Measurements from ENCODE around the gene NTN1.

Gene NTN1

DNA sequence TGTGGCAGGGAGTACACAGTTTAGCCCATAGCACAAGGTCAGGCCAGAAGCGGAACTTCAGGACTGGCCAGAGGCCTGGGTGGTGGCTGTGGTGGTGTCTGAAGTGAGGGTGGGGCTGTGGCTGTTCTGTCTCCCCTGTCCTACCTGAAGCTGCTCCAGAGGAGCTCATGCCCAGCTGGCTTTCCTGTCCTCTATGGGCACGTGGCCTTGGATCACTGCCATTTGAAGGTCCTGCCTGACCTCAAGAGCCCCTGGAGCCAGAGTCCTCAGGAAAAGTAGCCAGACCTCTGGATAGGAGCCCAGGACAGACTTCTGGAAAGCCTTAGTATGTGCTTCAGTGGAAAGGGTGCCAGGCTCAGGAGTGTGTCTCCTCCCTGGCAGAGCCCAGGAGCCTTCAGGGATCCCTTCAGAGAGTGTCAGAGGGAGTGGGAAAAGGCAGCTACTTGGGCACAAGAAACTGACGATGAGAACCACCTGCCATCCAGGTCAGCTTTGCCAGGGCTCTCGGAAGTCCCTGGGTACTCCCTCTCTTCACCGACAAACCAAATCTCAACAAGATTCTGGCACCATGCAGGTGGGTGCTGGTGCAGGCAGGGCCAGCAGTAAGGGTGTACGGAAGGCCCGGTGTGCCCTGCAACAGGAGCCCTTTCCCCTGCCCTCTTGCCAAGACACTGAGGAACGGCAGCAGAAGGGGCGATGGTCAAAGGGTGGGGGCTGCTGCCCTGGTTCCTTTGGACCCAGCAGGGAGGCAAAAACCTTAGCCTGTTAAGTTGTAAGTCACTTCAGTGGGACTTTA lies 153.7 kb downstream of the NTN1 start:
- no peak overlapping the region for H3K4me3 ChIP-seq (ENCODE audit: low read length)
- DNase-seq (ENCODE audit: low read depth, low spot score) = no peak

DNA sequence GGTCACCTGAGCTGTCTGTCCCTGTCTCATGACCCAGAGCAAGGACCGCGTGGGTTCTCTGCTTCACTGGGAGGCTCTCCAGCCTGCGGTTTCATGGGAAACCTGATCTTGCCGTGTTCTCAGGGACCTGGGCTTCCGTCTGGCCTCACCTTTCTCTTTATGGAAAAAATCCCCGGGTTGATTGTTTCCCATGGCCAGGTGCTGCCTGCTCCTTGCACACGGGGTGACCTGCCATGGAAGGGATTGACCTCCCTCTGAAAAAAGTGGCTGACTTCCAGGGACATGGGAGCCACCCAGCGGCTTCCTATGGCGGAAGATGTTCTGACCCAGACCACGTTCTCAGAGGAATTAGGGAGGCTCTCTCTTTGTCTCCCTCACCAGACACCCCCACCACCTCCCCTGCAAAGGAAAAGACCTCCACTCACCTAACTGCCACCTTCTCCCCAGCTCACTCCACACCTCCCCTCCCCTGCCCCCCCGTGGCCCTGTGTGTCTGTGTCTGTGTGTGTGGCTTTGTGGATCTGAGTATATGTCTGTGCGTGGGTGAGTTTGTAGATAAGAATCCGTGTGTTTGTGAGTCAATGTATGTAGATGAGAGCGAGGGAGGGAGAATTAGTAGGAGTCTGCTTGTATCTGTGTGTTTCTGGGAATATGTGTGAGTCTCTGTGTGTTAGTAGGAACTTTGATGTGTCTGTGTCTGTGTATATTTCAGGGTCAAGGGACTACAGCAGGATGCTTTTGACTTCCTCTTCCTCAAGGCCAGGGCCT lies 154.6 kb downstream of the NTN1 start:
- DNase-seq (ENCODE audit: low read depth, low spot score) = no peak
- no peak overlapping the region for H3K4me3 ChIP-seq (ENCODE audit: low read length)

GRCh38 chr17:9177212-9177611 lies 155.9 kb downstream of the NTN1 start:
- H3K4me3 ChIP-seq (ENCODE audit: low read length) = no peak overlapping the region
- no peak for DNase-seq (ENCODE audit: low read depth, low spot score)

GRCh38 chr17:9178319-9178718 lies 157.0 kb downstream of the NTN1 start:
- H3K4me3 ChIP-seq (ENCODE audit: low read length) = no peak overlapping the region
- no peak for DNase-seq (ENCODE audit: low read depth, low spot score)

- H3K4me3 ChIP-seq (ENCODE audit: low read length) = no peak overlapping the region
- DNase-seq (ENCODE audit: low read depth, low spot score) = no peak
These were observed 158.3 kb downstream of the NTN1 start for GRCh38 chr17:9179602-9180001.

GRCh38 chr17:9181640-9182039 lies 160.3 kb downstream of the NTN1 start:
- DNase-seq (ENCODE audit: low read depth, low spot score) = no peak

DNA sequence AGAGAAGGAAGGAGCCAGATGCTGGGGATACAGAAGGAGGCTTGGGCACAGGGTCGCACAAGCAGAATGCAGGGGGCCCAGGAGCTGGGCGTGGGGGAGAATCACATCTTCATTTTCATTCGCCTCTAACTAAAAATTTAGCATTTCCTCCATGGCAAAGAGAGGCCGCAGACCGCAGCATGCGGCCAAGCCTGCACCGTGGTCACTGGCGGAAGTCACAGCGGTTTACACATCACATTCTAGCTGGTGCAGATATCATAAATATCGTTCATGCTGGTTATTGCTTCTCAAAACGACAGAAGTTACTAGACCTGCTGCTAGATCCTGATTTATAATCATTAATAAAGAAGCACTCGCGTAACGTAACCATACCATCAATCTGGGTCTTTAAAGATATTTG lies 162.0 kb downstream of the NTN1 start:
- H3K4me3 ChIP-seq (ENCODE audit: low read length) = no peak overlapping the region

More at GRCh38 chr17:9181640-9182039, 160.3 kb downstream of the NTN1 start:
- H3K4me3 ChIP-seq (ENCODE audit: low read length) = no peak overlapping the region

DNA sequence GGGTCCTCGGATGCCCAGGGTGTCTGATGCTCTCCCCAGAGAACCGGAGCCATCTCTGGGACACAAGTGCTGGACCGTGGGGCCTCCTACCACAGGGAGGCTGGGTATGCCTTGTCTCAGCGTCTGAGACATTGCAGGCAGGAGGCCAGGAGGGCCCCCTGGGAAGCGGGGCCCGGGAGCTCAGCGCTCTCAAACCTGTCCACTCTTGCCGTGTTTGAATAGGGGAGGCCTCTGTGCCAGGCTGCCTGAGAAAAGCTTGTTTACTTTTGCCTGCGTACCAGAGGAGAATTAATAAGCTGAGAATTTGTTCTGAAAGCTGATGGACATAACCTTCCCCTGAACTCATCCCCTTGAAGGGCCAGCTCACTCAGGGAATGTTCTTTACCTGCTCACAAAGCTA lies 163.8 kb downstream of the NTN1 start:
- no peak overlapping the region for H3K4me3 ChIP-seq (ENCODE audit: low read length)
- DNase-seq (ENCODE audit: low read depth, low spot score) = no peak

More for the DNA sequence above, 162.0 kb downstream of the NTN1 start:
- DNase-seq (ENCODE audit: low read depth, low spot score) = no peak

DNA sequence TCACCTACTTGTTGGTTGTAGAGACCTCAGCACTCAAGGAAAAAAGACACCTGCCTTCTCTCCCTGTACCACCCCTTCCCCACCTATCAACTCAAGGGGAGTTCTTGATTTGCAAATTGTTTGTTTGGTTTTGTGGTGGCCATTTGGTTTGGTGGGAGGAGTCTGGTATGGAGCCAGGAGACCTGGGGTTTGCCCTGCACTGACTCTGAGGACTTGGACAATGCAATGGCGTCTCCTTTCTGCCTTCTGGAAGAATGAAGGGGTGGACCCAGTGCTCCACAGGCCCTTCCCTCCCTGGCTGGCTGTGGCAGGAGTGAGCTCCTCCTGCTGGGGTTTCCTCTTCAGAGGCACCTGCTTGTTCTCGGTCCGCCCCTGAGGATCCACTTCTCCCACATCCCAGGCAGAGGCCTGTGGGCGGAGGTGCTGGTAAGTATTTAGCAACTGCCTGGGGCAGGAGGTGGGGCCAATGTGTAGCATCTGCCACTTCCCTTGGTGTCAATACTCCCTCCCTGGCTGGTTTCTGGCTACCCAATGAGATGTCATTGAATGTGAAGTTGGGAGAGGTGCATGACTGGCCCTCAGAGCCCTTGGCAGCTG lies 164.5 kb downstream of the NTN1 start:
- H3K4me3 ChIP-seq (ENCODE audit: low read length) = no peak overlapping the region
- DNase-seq (ENCODE audit: low read depth, low spot score) = no peak

GRCh38 chr17:9187828-9188227 lies 166.5 kb downstream of the NTN1 start:
- H3K4me3 ChIP-seq (ENCODE audit: low read length) = no peak overlapping the region
- DNase-seq (ENCODE audit: low read depth, low spot score) = no peak

DNA sequence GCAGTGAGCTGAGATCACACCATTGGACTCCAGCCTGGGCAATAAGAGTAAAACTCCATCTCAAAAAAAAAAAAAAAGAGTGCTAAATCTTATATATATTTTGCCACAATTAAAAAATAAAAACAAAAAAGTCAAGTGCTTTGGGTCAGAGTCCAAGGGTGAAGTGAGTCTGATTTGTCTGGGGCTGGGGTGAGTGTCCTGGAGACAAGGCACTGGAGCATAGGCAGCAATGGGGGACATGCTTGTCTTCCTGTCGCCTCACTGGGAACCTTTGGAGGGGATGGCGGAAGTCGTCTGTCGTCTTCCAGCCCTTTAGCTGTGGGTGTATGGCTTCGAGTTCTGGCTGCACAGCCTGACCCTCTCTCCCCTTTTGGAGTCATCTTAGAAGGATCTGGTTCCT lies 167.1 kb downstream of the NTN1 start:
- H3K4me3 ChIP-seq (ENCODE audit: low read length) = no peak overlapping the region
- DNase-seq (ENCODE audit: low read depth, low spot score) = no peak

- no peak for DNase-seq (ENCODE audit: low read depth, low spot score)
- H3K4me3 ChIP-seq (ENCODE audit: low read length) = no peak overlapping the region
These were observed 168.6 kb downstream of the NTN1 start for GRCh38 chr17:9189870-9190269.

DNA sequence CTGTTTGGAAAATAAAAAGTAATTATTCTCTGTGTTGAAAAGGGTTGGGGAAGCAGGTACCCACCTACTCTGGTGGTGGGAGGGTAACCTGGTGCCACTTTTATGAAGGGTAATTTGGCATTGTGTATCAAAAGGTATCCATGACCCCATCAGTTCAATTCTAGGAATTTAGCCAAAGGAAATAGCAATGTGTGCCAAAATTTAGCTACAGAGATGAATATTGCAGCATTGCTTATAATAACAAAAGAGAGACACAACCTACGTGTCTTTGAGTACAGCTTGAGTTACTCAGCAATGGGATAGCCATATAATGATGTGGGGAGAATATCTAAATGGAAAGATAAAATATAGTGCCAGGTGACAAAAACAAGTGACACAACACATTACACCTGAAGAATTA lies 170.7 kb downstream of the NTN1 start:
- DNase-seq (ENCODE audit: low read depth, low spot score) = no peak

DNA sequence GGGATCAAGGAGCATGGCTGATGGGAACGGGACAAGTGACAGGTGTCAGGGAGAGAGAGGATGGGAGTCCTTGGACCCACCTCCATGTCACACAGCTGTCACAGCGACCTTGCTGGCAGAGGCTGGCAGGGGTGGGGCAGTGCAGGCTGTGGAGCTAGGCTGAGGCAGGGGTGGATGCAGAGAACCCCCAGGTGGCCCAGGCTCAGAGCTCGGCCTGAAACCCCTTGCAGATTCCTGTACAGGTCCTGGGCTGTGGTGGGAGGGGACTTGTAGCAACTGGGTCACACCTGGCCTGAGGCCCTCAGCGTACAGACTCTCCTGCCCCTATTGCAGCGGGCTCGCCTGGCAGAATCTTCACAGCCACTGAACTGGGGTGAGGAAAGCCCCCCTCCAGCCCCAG lies 174.1 kb downstream of the NTN1 start:
- H3K4me3 ChIP-seq (ENCODE audit: low read length) = no peak overlapping the region
- DNase-seq (ENCODE audit: low read depth, low spot score) = no peak

More for the DNA sequence above, 170.7 kb downstream of the NTN1 start:
- no peak overlapping the region for H3K4me3 ChIP-seq (ENCODE audit: low read length)

DNA sequence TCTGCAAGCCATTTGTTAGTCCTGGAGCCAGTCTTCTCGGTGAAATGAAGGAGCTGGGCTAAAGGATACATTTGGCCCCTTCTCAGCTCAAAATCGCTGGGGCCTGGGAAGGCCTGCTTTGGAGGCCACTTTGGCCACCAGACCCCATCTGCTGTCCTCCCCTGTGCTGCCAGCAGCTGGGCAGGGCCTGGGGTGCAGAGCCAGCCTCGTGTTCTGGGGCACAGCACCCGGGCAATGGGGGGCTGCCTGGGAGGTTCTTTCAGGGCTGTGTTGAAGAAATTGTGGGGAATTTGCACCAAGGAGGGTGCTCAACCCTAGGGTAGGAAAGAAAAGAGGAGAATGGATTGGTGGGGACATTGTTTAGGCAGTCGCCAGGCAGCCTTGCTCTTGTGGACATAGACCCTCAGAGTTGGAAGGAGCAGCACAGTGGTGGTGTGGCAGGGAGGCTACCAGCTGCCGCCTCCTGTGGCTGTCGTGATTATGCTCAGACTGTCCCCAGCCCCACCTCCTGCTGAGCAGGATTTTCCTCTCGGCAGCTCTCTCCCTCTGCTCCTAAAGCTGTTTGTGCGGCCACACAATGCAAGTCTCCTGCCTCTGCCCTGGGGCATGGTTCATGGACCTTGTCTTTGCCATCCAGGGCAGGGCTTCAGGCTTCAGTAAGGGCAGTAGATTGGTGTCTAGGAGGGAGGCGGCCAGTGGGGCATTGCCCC lies 174.8 kb downstream of the NTN1 start:
- no peak overlapping the region for H3K4me3 ChIP-seq (ENCODE audit: low read length)
- DNase-seq (ENCODE audit: low read depth, low spot score) = no peak

DNA sequence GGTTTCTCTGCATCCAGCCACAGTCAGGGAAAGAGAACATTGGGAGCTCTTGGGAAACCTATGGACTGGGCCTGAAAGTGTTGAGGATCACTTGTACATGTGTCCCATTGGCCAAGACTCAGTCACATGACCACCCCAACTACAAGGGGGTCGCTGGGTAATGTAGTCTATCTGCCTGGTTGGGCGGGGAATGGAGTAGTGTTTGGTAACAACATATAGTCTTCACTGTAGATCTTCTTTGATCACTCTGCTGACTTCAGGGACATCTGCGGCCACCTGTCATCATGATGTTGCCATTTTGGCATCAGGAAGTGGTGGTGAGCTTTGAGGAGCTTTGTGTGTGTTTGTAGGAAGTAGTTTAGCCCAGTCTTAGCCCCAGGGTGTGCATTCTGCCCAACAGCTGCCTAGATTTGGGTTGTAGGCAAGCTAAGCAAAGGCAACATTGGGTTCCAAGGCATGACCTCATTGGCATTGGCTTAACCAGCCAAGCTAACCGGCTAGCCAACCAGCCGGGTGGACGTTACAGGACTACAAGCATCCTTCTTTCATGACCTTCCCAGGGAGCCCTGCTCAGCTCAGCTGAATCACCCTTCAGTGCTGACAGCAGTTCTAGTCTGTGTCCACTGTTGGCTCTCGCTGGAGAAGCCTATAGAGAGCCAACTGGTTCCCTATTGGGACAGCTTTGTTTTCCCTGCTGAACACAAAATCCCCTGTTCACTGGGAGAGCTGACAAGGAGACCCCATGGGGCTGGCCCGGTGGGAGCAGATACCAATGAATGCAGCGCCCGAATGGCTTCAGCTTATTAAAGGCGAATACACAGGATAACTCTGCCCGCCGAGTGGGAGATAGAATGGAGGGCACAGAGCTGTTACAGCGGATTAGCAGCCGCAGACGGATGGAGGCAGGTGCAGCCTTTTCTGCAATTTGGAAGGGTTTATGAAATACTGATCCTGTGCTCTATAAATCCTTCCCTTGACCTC lies 178.6 kb downstream of the NTN1 start:
- H3K4me3 ChIP-seq (ENCODE audit: low read length) = no peak overlapping the region
- peak; percentile 54 for DNase-seq (ENCODE audit: low read depth, low spot score)

GRCh38 chr17:9200699-9201359 lies 179.5 kb downstream of the NTN1 start:
- H3K4me3 ChIP-seq (ENCODE audit: low read length) = no peak overlapping the region
- DNase-seq (ENCODE audit: low read depth, low spot score) = no peak

- DNase-seq (ENCODE audit: low read depth, low spot score) = no peak
- H3K4me3 ChIP-seq (ENCODE audit: low read length) = no peak overlapping the region
These were observed 181.2 kb downstream of the NTN1 start for GRCh38 chr17:9202532-9202931.
